IPS-20b (cell line): ENCODE measurements around the gene HOXA4.

Experiments
- H3K27ac ChIP-seq: one replicate; pipeline ENCODE4 v1.5.1; 2013; ENCODE audit warnings: low read length
- H3K27me3 ChIP-seq: 2 replicates; pipeline ENCODE4 v1.6.1; 2013; ENCODE audit warnings: mild to moderate bottlenecking, low read length, inconsistent platforms; ENCODE audit not compliant: insufficient read depth
- H3K36me3 ChIP-seq: 2 replicates; pipeline ENCODE4 v1.6.1; 2013; ENCODE audit warnings: low read depth, mild to moderate bottlenecking, inconsistent platforms, low read length, moderate library complexity; ENCODE audit not compliant: insufficient read depth
- H3K4me1 ChIP-seq: 2 replicates; pipeline ENCODE4 v1.6.1; 2013; ENCODE audit warnings: mild to moderate bottlenecking, control low read depth, inconsistent platforms, low read length, moderate library complexity; ENCODE audit not compliant: insufficient read depth
- H3K4me3 ChIP-seq: 2 replicates; pipeline ENCODE4 v1.5.1; 2013; ENCODE audit warnings: mild to moderate bottlenecking, low read length, inconsistent platforms
- H3K9ac ChIP-seq: 2 replicates; pipeline ENCODE4 v1.6.1; 2013; ENCODE audit warnings: low read depth, mild to moderate bottlenecking, inconsistent platforms, low read length, moderate library complexity
- H3K9me3 ChIP-seq: 2 replicates; pipeline ENCODE4 v1.6.1; 2013; ENCODE audit warnings: mild to moderate bottlenecking, low read depth, low read length, inconsistent platforms; ENCODE audit not compliant: insufficient read depth

The HOXA4 gene

DNA sequence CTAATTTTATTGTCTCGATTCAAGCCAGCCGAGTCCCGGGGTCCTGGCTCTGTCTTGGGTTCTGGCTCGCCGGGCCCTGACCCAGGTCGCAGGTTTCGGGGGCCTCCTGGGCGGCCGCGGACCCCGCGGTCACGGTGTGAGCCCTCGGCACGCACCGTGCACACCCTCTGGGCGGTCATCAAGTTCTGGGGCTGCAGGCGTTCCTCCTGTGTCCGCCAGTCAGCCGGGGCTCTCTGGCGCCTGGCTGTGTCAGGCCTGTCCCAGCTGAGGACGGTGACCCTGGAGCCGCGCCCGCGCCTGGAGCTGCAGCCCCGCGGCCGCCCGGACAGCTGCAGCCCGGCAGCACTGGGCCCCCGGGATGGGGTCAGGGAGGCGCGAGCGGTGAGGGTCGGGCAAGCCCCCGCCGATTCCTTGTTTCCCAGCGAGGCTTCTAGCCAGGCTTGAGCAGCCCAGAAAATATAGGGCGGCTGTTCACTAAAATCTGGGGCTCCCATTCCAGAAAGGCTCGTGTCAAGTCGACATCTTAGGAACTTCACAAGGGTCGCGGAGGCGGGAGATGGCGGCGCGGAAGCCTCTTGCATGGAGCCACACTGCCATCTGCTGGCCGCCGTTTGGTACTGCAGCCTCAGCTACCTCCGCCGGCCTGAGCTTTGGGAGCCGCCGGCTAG, 30.1 kb upstream of the HOXA4 start:
- Histone ChIP-seq H3K27me3 (peaks cover 100% of the 10 kb centered on the region), H3K9ac (no peak overlapping the region), H3K4me3 (peak overlapping the region; percentile 47; the same call in 1 of the 2 replicates)

DNA sequence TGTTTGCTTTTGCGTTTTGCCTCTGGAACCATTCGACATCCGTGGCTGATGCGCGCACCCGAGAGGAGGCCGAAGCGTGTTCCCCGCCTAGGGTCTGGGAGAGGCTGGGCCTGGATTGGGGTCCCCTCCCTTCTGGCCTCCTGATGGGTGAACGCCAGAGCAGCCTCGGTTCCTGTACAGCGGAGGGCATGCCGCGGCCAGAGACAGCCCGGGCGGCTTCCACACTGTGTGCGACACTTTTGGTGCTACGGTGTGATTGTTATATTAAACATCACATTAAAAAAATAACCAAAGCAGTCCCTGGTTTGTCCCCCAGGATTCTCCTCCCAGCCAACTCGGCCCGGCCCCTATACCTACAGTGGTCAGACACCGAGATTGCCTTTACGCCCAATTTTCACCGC, 29.6 kb upstream of the HOXA4 start:
- no peaks in the 10 kb centered on the region for H3K4me1 ChIP-seq
- H3K9ac ChIP-seq, result no peak overlapping the region
- peaks cover 21% of the 10 kb centered on the region; the same call in 1 of the 2 replicates for H3K9me3 ChIP-seq
- no peak overlapping the region for H3K27ac ChIP-seq
- H3K4me3 ChIP-seq, result peak overlapping the region; percentile 47; the same call in 1 of the 2 replicates
- H3K36me3 ChIP-seq, result no peaks in the 10 kb centered on the region
- H3K27me3 ChIP-seq, result peaks cover 100% of the 10 kb centered on the region

More for the DNA sequence above, 30.1 kb upstream of the HOXA4 start:
- Histone ChIP-seq H3K27ac (no peak overlapping the region), H3K9me3 (peaks cover 22% of the 10 kb centered on the region; the same call in 1 of the 2 replicates), H3K4me1 (no peaks in the 10 kb centered on the region), H3K36me3 (no peaks in the 10 kb centered on the region)

- H3K36me3 ChIP-seq, result no peaks in the 10 kb centered on the region
- H3K27me3 ChIP-seq, result peaks cover 100% of the 10 kb centered on the region
- no peak overlapping the region for H3K27ac ChIP-seq
- peaks cover 19% of the 10 kb centered on the region; the same call in 1 of the 2 replicates for H3K9me3 ChIP-seq
- no peak overlapping the region for H3K9ac ChIP-seq
- no peaks in the 10 kb centered on the region for H3K4me1 ChIP-seq
- no peak overlapping the region for H3K4me3 ChIP-seq
Observed at GRCh38 chr7:27159266-27160144, 28.9 kb upstream of the HOXA4 start.

DNA sequence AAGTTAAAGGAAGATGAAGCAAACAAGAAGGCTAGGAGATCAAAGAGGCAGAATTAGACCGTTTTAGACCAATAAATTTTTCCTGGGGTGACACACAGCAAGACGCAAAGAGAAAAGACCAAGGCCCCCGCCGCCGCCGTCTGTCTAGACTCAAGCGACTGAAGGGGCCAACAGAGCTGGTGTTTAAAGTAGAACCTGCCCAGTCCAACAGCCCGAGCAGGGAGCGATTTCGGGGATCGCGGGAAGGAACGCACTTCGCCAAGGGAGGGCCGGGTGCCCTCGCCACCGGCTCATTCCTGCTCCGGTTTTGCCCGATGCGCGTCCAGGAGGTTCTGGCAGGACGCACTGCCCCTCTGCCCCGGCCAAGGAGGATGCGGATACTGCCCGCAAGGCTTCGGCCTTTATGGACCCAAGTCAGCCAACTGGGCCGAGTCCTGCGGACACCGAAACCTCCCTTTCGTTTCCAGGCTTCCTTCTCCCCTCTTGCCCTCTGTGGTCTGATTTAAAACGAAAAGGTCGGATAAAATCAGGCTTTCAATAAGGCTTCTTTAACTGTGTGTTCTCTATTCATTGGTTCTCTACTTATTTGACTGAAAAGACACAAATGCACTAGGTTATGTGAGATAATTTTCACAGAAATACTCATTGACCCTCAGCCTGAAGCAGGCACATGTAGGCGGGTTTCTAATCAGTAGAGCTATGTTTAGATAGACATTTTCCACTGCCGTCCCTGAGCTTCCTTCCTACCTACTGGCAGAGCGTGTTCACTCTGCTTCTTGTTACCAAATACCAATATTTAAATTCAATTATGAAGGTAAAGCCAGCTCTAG, 28.1 kb upstream of the HOXA4 start:
- Histone ChIP-seq H3K27ac (no peak overlapping the region), H3K4me3 (no peak overlapping the region), H3K4me1 (no peaks in the 10 kb centered on the region), H3K9me3 (peaks cover 23% of the 10 kb centered on the region; the same call in 1 of the 2 replicates), H3K36me3 (no peaks in the 10 kb centered on the region), H3K9ac (no peak overlapping the region), H3K27me3 (peaks cover 100% of the 10 kb centered on the region)

DNA sequence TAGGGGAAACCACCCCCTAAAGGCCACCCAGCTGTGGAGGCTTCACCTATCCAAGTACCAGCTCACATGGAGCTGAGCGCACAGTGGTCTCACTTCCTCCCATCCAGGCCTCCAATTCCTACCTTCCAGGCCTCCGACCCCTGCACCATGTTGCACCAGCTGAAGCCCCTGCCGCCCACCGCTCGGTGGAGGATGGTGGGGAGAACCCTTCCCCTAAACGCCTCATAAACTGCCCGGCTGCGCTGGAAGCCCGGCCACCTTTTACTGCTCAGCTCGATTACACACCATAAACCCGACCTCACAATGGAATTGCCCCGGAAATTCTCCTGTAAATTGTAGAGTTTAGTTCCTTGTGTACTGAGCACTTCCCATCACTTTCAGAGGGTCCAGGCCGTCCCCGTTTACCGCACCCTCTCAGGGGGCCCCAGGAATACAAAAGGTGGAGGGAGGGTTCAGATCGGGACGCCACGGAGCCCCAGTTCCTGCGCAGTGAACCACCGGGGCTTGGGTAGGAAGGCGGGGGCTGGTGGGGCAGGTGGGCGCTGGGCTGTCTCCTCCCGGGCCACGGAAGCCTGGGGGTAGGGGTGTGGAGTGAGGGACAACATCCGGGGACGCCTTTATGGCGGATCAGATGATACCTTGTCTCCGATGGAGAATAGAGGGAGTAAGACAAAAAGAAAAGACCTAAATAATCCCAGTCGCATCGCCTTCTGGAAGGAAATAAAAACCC, 27.3 kb upstream of the HOXA4 start:
- Histone ChIP-seq H3K9me3 (peaks cover 21% of the 10 kb centered on the region; the same call in 1 of the 2 replicates), H3K36me3 (no peaks in the 10 kb centered on the region), H3K9ac (no peak overlapping the region), H3K27ac (no peak overlapping the region), H3K4me1 (no peaks in the 10 kb centered on the region), H3K27me3 (peaks cover 100% of the 10 kb centered on the region), H3K4me3 (no peak overlapping the region)

GRCh38 chr7:27156916-27157701, 26.6 kb upstream of the HOXA4 start:
- no peak overlapping the region for H3K4me3 ChIP-seq
- no peak overlapping the region for H3K27ac ChIP-seq
- peaks cover 100% of the 10 kb centered on the region for H3K27me3 ChIP-seq
- no peak overlapping the region for H3K9ac ChIP-seq
- peaks cover 21% of the 10 kb centered on the region; the same call in 1 of the 2 replicates for H3K9me3 ChIP-seq
- H3K4me1 ChIP-seq, result no peaks in the 10 kb centered on the region
- no peaks in the 10 kb centered on the region for H3K36me3 ChIP-seq

DNA sequence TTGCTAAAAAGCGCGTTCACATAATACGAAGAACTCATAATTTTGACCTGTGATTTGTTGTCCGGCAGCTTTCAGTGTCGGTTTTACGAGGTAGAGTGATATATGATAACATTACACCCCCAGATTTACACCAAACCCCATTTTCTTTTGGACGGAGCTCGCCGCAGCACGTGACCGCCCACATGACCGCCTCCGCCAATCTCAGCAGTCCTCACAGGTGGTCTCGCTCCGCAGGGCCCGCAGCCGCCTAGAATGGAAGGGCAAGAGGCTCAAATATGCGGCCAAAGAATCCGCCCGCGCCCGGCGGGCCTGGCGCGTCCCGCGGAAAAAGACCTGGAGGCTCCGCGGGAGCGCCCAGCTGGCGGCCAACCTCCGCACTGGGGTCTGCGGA, 25.9 kb upstream of the HOXA4 start, which contains the start of gene HOXA7:
TSS of gene HOXA7 (minus strand) at position 168 of the 391 bp plus-strand sequence. CDS start at position 38, 130 bp downstream.
- no peak within 1 kb of the TSS for H3K9ac ChIP-seq
- H3K9me3 ChIP-seq, result peaks cover 21% of the 10 kb centered on the region; the same call in 1 of the 2 replicates
- peaks cover 100% of the 10 kb centered on the region for H3K27me3 ChIP-seq
- H3K27ac ChIP-seq, result no peak within 1 kb of the TSS
- no peaks in the 10 kb centered on the region for H3K4me1 ChIP-seq
- H3K4me3 ChIP-seq, result peak within 1 kb of the TSS; percentile 46
- no peaks in the 10 kb centered on the region for H3K36me3 ChIP-seq

DNA sequence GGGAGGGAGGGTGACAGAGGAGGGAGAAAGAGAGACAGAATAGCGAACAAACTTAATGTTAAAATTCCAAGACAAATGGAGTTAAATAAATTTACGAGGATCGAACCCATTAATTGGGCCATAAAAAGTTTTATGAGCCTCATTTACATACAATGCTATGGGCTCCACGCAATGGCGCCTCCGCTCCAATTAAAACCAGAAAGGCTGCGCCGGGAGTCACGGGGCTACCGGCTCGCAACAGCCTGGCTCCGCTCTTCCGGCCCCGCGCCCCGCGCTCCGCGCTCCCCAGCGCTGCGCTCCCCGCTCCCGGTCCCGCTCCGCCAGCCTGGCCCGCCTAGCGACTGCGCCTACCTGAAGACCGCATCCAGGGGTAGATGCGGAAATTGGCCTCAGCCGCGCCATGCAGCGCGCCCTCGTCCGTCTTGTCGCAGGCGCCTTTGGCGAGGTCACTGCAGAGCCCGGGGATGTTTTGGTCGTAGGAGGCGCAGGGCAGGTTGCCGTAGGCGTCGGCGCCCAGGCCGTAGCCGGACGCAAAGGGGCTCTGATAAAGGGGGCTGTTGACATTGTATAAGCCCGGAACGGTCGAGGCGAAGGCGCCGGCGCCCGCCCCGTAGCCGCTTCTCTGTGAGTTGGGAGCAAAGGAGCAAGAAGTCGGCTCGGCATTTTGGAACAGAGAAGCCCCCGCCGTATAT, 25.4 kb upstream of the HOXA4 start:
- Histone ChIP-seq H3K36me3 (no peaks in the 10 kb centered on the region), H3K27me3 (peaks cover 100% of the 10 kb centered on the region), H3K27ac (no peak overlapping the region), H3K9me3 (peaks cover 21% of the 10 kb centered on the region; the same call in 1 of the 2 replicates), H3K9ac (no peak overlapping the region), H3K4me1 (no peaks in the 10 kb centered on the region), H3K4me3 (peak overlapping the region; percentile 46)

GRCh38 chr7:27154901-27155815, 24.6 kb upstream of the HOXA4 start:
- Histone ChIP-seq H3K27ac (no peak overlapping the region), H3K36me3 (no peaks in the 10 kb centered on the region), H3K27me3 (peaks cover 100% of the 10 kb centered on the region), H3K4me1 (no peaks in the 10 kb centered on the region), H3K4me3 (no peak overlapping the region), H3K9ac (no peak overlapping the region), H3K9me3 (peaks cover 21% of the 10 kb centered on the region; the same call in 1 of the 2 replicates)
